ENCODE results near the gene EZR. TPM values are rescaled to one million over a fixed set of nuclear protein-coding genes. Genes with fewer than 3 reads are reported as not detected.
A peak's percentile ranks its signal among the peaks of the same experiment; 100 is the strongest.

Gene EZR
- total RNA-seq, 1 experiment from 2014 or later = 1,402 TPM

DNA sequence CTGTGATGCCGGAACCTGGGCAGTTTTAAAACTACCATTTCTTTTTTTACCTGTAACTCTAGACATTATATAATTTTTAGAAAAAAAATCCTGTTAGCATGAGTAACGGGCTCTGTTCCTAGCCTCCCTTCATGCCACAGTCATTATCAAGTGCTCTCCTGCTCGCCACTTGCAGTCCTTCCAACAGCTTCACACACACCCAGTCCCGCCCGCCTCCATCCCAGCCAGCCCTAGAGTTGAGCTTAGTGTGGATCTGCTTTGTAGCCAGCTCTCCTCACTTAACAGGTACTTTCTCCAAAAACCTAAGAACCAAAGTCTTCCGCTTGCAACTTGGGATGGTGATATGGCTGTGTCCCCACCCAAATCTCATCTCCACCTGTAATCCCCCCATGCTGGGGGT, 51.5 kb downstream of the EZR start:
- POLR2A ChIA-PET = interaction anchor here (0.7 to 9.3 kb wide), 4 partner anchors 25 to 101 kb away, joined by 3 to 39 read pairs (median 4); no protein-coding TSS in a partner anchor
- CTCF ChIA-PET = interaction anchor here (2.5 kb wide), 1 partner anchor 49 kb away, joined by 11 read pairs; no protein-coding TSS in a partner anchor
- peaks cover 5 to 100% of the 10 kb centered on the region in 2 experiments; a peak in 3 of 4 replicates for H3K4me1 ChIP-seq (ENCODE audit: control insufficient read depth in 1 of 2, insufficient read depth in 2 of 2, low read length in 2 of 2)
- RAD21 ChIA-PET (ENCODE audit: low non-redundant PET in 1 of 2, low total read pairs in 2 of 2, uncharacterized antibody in 2 of 2, unreplicated experiment in 2 of 2) = no interaction called here
- H3K4me3 ChIP-seq (replicated peaks in 1 of 2; ENCODE audit: low read depth in 1 of 2, low read length in 2 of 2) = no peak overlapping the region
- TF ChIP-seq SIN3A (IDR thresholded peaks at IDR 0.05; ENCODE audit: low read depth) = no peak
- TF ChIP-seq EGR1 (IDR thresholded peaks at IDR 0.05; ENCODE audit: low read depth) = no peak
- TF ChIP-seq YY1 (IDR thresholded peaks at IDR 0.05; ENCODE audit: extremely low read depth, insufficient replicate concordance, low read depth, low read length) = no peak
- TF ChIP-seq ZFX (IDR thresholded peaks at IDR 0.05) = no peak
- TF ChIP-seq, protein P1, sequence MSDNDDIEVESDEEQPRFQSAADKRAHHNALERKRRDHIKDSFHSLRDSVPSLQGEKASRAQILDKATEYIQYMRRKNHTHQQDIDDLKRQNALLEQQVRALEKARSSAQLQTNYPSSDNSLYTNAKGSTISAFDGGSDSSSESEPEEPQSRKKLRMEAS (IDR thresholded peaks at IDR 0.05) = no peak
- TF ChIP-seq, protein P2, sequence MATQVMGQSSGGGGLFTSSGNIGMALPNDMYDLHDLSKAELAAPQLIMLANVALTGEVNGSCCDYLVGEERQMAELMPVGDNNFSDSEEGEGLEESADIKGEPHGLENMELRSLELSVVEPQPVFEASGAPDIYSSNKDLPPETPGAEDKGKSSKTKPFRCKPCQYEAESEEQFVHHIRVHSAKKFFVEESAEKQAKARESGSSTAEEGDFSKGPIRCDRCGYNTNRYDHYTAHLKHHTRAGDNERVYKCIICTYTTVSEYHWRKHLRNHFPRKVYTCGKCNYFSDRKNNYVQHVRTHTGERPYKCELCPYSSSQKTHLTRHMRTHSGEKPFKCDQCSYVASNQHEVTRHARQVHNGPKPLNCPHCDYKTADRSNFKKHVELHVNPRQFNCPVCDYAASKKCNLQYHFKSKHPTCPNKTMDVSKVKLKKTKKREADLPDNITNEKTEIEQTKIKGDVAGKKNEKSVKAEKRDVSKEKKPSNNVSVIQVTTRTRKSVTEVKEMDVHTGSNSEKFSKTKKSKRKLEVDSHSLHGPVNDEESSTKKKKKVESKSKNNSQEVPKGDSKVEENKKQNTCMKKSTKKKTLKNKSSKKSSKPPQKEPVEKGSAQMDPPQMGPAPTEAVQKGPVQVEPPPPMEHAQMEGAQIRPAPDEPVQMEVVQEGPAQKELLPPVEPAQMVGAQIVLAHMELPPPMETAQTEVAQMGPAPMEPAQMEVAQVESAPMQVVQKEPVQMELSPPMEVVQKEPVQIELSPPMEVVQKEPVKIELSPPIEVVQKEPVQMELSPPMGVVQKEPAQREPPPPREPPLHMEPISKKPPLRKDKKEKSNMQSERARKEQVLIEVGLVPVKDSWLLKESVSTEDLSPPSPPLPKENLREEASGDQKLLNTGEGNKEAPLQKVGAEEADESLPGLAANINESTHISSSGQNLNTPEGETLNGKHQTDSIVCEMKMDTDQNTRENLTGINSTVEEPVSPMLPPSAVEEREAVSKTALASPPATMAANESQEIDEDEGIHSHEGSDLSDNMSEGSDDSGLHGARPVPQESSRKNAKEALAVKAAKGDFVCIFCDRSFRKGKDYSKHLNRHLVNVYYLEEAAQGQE (IDR thresholded peaks at IDR 0.05; ENCODE audit: low read depth) = no peak
- TF ChIP-seq TCF7L2 (IDR thresholded peaks at IDR 0.05; ENCODE audit: borderline replicate concordance, extremely low read depth, insufficient read depth, insufficient read length) = no peak
- TF ChIP-seq ZNF274 (IDR thresholded peaks at IDR 0.05; ENCODE audit: low read depth, low read length) = no peak
- TF ChIP-seq CEBPB (IDR thresholded peaks at IDR 0.05; ENCODE audit: low read depth) = no peak
- no peak for TF ChIP-seq CBX3 (IDR thresholded peaks at IDR 0.05; ENCODE audit: low read depth)
- peak overlapping the region; percentile 17; the same call in 1 of the 2 replicates for H3K9ac ChIP-seq (ENCODE audit: low read length)
- no peaks in the 10 kb centered on the region for H3K9me2 ChIP-seq (ENCODE audit: insufficient read depth)
- ATAC-seq = no peak
- H3K79me2 ChIP-seq (ENCODE audit: insufficient read depth, low read length) = peaks cover 60% of the 10 kb centered on the region
- no peaks in the 10 kb centered on the region for H3K27me3 ChIP-seq (ENCODE audit: insufficient read depth, low read length)
- H3K4me2 ChIP-seq (ENCODE audit: low read length) = peak overlapping the region; percentile 4; the same call in 1 of the 2 replicates
- DNase-seq (ENCODE audit: low read depth, low spot score) = no peak
- H3K9me3 ChIP-seq (ENCODE audit: control insufficient read depth in 1 of 2, insufficient read depth in 1 of 2, low read depth in 1 of 2, low read length in 2 of 2) = no peaks in the 10 kb centered on the region
- BruUV-seq (replicated peaks) = no TSS peak
- H3K36me3 ChIP-seq (ENCODE audit: control insufficient read depth in 1 of 2, insufficient read depth in 2 of 2, low read length in 2 of 2) = peaks cover 58 to 79% of the 10 kb centered on the region in 2 experiments
- peak overlapping the region; percentile 57 for H3K27ac ChIP-seq (ENCODE audit: low read depth, low read length)
- peaks cover 28% of the 10 kb centered on the region; the same call in 1 of the 2 replicates for H4K20me1 ChIP-seq (ENCODE audit: insufficient read depth)
- H2AFZ ChIP-seq (ENCODE audit: low read depth, low read length, poor library complexity, severe bottlenecking) = no peak overlapping the region
- intact Hi-C loops (cut with micrococcal nuclease) = loop anchor here (10.0 kb wide), 1 partner anchor 337 kb away; no protein-coding TSS in a partner anchor

Measured in HCT116 (cell line).